Measurements from ENCODE around the gene DVL1.

Gene DVL1

GRCh38 chr1:1314678-1315335, 34.4 kb downstream of the DVL1 start:
- no peak for TF ChIP-seq CTCF (conservative IDR thresholded peaks at IDR 0.05)
- no peak overlapping the region for H3K27ac ChIP-seq

GRCh38 chr1:1314237-1314586, 35.0 kb downstream of the DVL1 start:
- no peak for TF ChIP-seq CTCF (conservative IDR thresholded peaks at IDR 0.05)
- H3K27ac ChIP-seq: no peak overlapping the region

GRCh38 chr1:1313500-1314236, 35.5 kb downstream of the DVL1 start:
- no peak overlapping the region for H3K27ac ChIP-seq

GRCh38 chr1:1312450-1313314, 36.5 kb downstream of the DVL1 start:
- TF ChIP-seq CTCF (conservative IDR thresholded peaks at IDR 0.05): no peak

More at GRCh38 chr1:1313500-1314236, 35.5 kb downstream of the DVL1 start:
- TF ChIP-seq CTCF (conservative IDR thresholded peaks at IDR 0.05): no peak

GRCh38 chr1:1311107-1312104, 37.8 kb downstream of the DVL1 start:
- TF ChIP-seq CTCF (conservative IDR thresholded peaks at IDR 0.05): no peak
- H3K27ac ChIP-seq: peak overlapping the region; percentile 96

More at GRCh38 chr1:1312450-1313314, 36.5 kb downstream of the DVL1 start:
- no peak overlapping the region for H3K27ac ChIP-seq

- no peak for TF ChIP-seq CTCF (conservative IDR thresholded peaks at IDR 0.05)
- H3K27ac ChIP-seq: peak overlapping the region; percentile 96
Observed at GRCh38 chr1:1310476-1311053, 38.7 kb downstream of the DVL1 start.
